H1 (cell line): ENCODE data around the gene GALNT9. TPM values are rescaled to one million over a fixed set of nuclear protein-coding genes. Genes with fewer than 3 reads are reported as not detected.

ENCODE experiments used
- RNF2 ChIP-seq: fragments of 200-900, 300-1000 bp; sonication (generic); IDR thresholded peaks from 2 replicates; pipeline ENCODE4 v1.7.1; 2016; ENCODE audit warnings: borderline replicate concordance, low read depth, mild to moderate bottlenecking, antibody characterized with exemption, low read length; ENCODE audit not compliant: poor library complexity, severe bottlenecking; ENCODE audit errors: missing control alignments
- polyA plus RNA-seq, 7 experiments: library from polyadenylated mRNA; depleted of rRNA in 3 of 7; stranded (reverse) in 5 of 7; unstranded in 2 of 7; fragments of >200 nt in 5 of 7; fragments of 200-250 nt in 2 of 7; gene quantifications; 1 replicate in 5 of 7; 2 replicates in 1 of 7; 4 replicates in 1 of 7; pipeline versions ENCODE4 v1.2.1 to v1.2.3, GENCODE V29; 2011 to 2013; ENCODE audit warnings: missing spikeins in 2 of 7, mixed read lengths in 2 of 7
- total RNA-seq: library from RNA; stranded (reverse); fragmentation: NEBNext Ultra II Directional; extraction: Animal tissue kit (Norgen Biotek cat#: 25700); gene quantifications from 2 replicates; pipeline ENCODE4 v1.2.1, GENCODE V29; 2021
- TF ChIP-seq, protein P1 (sequence below): fragments of 300-600 bp; sonication (generic); IDR thresholded peaks from 2 replicates; pipeline ENCODE4 v1.7.1; 2012; ENCODE audit warnings: low read length, moderate library complexity, mild to moderate bottlenecking, inconsistent platforms; ENCODE audit not compliant: insufficient replicate concordance

The GALNT9 gene
- total and polyA plus RNA-seq, 2 of the 8 experiments (the other 6 are each of a cell fraction or from before 2014, with no cell fraction given) = 2.0 to 3.6 TPM

DNA sequence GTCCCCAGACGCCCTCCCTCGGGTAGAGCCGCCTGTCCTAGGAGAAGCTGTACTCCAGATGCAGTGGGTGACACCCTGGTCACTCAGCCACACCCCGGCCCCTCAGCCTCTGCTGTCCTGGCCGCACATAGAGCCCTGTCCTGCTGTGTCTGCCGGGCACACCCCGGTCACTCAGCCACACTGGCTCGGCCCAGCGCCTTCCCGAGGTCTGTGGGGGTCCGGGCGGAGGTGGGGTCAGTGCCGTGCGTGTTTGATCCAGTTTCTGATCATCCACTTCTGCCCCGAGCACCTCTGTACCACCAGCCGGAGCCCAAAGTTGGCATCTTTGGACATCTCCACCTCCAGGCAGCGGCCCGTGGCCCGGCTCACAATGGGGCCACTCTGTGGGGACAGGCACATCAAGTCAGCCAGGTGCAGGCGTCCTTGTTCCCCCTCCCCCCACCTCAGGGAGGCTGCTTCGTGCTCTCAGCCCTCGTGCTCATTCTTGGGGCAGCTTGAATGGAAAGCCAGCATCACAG, 132.5 kb downstream of the GALNT9 start (continued):
- TF ChIP-seq, protein P1, sequence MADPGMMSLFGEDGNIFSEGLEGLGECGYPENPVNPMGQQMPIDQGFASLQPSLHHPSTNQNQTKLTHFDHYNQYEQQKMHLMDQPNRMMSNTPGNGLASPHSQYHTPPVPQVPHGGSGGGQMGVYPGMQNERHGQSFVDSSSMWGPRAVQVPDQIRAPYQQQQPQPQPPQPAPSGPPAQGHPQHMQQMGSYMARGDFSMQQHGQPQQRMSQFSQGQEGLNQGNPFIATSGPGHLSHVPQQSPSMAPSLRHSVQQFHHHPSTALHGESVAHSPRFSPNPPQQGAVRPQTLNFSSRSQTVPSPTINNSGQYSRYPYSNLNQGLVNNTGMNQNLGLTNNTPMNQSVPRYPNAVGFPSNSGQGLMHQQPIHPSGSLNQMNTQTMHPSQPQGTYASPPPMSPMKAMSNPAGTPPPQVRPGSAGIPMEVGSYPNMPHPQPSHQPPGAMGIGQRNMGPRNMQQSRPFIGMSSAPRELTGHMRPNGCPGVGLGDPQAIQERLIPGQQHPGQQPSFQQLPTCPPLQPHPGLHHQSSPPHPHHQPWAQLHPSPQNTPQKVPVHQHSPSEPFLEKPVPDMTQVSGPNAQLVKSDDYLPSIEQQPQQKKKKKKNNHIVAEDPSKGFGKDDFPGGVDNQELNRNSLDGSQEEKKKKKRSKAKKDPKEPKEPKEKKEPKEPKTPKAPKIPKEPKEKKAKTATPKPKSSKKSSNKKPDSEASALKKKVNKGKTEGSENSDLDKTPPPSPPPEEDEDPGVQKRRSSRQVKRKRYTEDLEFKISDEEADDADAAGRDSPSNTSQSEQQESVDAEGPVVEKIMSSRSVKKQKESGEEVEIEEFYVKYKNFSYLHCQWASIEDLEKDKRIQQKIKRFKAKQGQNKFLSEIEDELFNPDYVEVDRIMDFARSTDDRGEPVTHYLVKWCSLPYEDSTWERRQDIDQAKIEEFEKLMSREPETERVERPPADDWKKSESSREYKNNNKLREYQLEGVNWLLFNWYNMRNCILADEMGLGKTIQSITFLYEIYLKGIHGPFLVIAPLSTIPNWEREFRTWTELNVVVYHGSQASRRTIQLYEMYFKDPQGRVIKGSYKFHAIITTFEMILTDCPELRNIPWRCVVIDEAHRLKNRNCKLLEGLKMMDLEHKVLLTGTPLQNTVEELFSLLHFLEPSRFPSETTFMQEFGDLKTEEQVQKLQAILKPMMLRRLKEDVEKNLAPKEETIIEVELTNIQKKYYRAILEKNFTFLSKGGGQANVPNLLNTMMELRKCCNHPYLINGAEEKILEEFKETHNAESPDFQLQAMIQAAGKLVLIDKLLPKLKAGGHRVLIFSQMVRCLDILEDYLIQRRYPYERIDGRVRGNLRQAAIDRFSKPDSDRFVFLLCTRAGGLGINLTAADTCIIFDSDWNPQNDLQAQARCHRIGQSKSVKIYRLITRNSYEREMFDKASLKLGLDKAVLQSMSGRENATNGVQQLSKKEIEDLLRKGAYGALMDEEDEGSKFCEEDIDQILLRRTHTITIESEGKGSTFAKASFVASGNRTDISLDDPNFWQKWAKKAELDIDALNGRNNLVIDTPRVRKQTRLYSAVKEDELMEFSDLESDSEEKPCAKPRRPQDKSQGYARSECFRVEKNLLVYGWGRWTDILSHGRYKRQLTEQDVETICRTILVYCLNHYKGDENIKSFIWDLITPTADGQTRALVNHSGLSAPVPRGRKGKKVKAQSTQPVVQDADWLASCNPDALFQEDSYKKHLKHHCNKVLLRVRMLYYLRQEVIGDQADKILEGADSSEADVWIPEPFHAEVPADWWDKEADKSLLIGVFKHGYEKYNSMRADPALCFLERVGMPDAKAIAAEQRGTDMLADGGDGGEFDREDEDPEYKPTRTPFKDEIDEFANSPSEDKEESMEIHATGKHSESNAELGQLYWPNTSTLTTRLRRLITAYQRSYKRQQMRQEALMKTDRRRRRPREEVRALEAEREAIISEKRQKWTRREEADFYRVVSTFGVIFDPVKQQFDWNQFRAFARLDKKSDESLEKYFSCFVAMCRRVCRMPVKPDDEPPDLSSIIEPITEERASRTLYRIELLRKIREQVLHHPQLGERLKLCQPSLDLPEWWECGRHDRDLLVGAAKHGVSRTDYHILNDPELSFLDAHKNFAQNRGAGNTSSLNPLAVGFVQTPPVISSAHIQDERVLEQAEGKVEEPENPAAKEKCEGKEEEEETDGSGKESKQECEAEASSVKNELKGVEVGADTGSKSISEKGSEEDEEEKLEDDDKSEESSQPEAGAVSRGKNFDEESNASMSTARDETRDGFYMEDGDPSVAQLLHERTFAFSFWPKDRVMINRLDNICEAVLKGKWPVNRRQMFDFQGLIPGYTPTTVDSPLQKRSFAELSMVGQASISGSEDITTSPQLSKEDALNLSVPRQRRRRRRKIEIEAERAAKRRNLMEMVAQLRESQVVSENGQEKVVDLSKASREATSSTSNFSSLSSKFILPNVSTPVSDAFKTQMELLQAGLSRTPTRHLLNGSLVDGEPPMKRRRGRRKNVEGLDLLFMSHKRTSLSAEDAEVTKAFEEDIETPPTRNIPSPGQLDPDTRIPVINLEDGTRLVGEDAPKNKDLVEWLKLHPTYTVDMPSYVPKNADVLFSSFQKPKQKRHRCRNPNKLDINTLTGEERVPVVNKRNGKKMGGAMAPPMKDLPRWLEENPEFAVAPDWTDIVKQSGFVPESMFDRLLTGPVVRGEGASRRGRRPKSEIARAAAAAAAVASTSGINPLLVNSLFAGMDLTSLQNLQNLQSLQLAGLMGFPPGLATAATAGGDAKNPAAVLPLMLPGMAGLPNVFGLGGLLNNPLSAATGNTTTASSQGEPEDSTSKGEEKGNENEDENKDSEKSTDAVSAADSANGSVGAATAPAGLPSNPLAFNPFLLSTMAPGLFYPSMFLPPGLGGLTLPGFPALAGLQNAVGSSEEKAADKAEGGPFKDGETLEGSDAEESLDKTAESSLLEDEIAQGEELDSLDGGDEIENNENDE = no peak
- no peak for TF ChIP-seq RNF2
